Omental fat pad (tissue), 4 donors: ENCODE data around the gene SCN2B. TPM values are rescaled to one million over a fixed set of nuclear protein-coding genes. Genes with fewer than 3 reads are reported as not detected.

Source experiments
- ATAC-seq: fragments of 150-250 bp; one replicate; pipeline ENCODE4 v1.9.1; 2016; ENCODE audit warnings: mild to moderate bottlenecking, moderate library complexity; ENCODE audit not compliant: low FRiP score
- DNase-seq: peaks from one replicate; pipeline ENCODE4 v3.0.0-alpha.2; 2019; ENCODE audit warnings: low spot score
- CTCF ChIP-seq, 3 donors: fragments of 450-650 bp; IDR thresholded peaks; one replicate each; pipeline ENCODE4 v1.5.1; 2016 to 2017; ENCODE audit warnings: antibody characterized with exemption in 3 of 3, mild to moderate bottlenecking in 3 of 3, moderate library complexity in 2 of 3
- total RNA-seq, 4 donors: library from RNA; depleted of rRNA; stranded (reverse); fragments of >200 nt; gene quantifications; one replicate each; pipeline ENCODE4 v1.1.0, GENCODE V29; 2016

SCN2B gene
- total RNA-seq, 4 donors from 2014 or later, result 0.28 to 0.47 TPM; not detected in 2

- DNase-seq (no peak), ATAC-seq (no peak)
- no peak for TF ChIP-seq CTCF (IDR thresholded peaks at IDR 0.05)
These were observed 13.6 kb downstream of the SCN2B start for GRCh38 chr11:118162846-118163245.

- no peak for ATAC-seq
- DNase-seq, result no peak
- no peak for TF ChIP-seq CTCF (IDR thresholded peaks at IDR 0.05)
These were observed 14.7 kb downstream of the SCN2B start for GRCh38 chr11:118161786-118162185.

GRCh38 chr11:118157186-118157895 is 19.1 kb downstream of the SCN2B start:
- DNase-seq (no peak), ATAC-seq (no peak)
- no peak for TF ChIP-seq CTCF (IDR thresholded peaks at IDR 0.05)

- no peak for ATAC-seq
- TF ChIP-seq CTCF (IDR thresholded peaks at IDR 0.05), result no peak
- no peak for DNase-seq
These were observed 19.8 kb downstream of the SCN2B start for GRCh38 chr11:118156531-118157185.

- DNase-seq, result no peak
- TF ChIP-seq CTCF (IDR thresholded peaks at IDR 0.05), result no peak
- no peak for ATAC-seq
These were observed 20.5 kb downstream of the SCN2B start for GRCh38 chr11:118155776-118156530.

GRCh38 chr11:118154641-118155040 is 21.8 kb downstream of the SCN2B start:
- no peak for ATAC-seq
- DNase-seq, result no peak
- no peak for TF ChIP-seq CTCF (IDR thresholded peaks at IDR 0.05)
